GM12873 (cell line): ENCODE data around the gene BTBD16.

Experiments used
- TF ChIP-seq, protein P1 (sequence below): IDR thresholded peaks from 2 replicates; pipeline ENCODE4 v1.5.1; 2012; ENCODE audit warnings: low read depth, mild to moderate bottlenecking, moderate library complexity, low read length, control low read depth; ENCODE audit not compliant: insufficient read depth; ENCODE audit errors: missing control alignments

BTBD16 gene

DNA sequence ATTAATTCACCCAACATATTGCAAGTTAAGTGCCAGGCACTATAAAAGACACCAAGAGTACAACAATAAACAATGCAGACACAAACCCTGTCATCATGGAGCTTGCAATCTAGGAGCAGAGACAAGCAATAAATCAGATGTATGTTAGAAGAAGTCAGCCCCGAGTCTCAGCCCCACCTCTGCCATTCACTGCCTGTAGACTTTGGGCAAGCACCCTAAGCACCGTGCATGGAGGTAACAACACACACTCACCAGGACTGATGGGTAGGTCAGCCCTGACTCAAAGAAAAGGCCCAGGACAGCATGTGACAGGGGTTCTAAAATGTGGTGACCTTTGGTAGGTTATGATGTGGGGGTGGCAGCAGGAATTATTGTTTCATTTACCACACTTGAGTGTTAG lies 54.1 kb downstream of the BTBD16 start:
- TF ChIP-seq, protein P1, sequence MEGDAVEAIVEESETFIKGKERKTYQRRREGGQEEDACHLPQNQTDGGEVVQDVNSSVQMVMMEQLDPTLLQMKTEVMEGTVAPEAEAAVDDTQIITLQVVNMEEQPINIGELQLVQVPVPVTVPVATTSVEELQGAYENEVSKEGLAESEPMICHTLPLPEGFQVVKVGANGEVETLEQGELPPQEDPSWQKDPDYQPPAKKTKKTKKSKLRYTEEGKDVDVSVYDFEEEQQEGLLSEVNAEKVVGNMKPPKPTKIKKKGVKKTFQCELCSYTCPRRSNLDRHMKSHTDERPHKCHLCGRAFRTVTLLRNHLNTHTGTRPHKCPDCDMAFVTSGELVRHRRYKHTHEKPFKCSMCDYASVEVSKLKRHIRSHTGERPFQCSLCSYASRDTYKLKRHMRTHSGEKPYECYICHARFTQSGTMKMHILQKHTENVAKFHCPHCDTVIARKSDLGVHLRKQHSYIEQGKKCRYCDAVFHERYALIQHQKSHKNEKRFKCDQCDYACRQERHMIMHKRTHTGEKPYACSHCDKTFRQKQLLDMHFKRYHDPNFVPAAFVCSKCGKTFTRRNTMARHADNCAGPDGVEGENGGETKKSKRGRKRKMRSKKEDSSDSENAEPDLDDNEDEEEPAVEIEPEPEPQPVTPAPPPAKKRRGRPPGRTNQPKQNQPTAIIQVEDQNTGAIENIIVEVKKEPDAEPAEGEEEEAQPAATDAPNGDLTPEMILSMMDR = no peak

DNA sequence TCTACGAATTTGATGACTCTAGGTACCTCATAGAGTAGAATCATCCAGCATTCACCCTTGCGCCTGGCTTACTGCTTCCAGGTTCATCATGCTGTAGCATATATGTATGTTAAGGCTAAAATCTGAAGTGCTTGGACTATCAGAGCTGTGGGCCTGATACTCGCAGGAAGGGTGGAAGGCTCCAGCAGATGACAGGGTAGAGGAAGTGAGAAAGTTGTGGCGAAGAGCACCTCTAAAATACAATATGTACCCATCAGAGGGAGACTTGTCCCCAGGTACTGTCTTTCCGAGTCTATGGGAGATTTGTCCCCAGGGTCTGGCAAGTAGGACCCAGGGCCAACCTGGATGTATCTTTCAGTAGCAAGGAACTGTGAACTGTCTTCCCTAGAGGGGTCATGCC lies 55.3 kb downstream of the BTBD16 start:
- TF ChIP-seq, protein P1 = no peak

DNA sequence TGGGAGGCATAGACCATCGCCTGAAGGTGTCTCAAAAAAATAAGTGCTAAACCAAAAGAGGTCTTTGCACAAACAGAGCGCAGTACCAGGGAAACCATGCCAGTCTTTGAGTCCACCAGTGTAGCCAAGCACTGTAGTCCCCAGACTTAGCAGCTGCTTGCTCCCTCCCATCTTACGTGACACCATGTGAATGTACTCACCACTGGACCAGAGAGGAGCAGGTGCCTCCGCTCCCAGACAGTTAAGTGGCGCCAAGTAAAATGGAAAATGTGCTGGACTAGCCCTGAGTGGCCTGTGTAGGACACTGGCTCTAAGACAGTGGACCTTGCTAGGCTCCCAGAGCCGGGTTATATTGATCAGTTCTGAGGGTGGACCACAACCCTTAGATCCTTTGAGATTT lies 55.7 kb downstream of the BTBD16 start:
- TF ChIP-seq, protein P1 = no peak

DNA sequence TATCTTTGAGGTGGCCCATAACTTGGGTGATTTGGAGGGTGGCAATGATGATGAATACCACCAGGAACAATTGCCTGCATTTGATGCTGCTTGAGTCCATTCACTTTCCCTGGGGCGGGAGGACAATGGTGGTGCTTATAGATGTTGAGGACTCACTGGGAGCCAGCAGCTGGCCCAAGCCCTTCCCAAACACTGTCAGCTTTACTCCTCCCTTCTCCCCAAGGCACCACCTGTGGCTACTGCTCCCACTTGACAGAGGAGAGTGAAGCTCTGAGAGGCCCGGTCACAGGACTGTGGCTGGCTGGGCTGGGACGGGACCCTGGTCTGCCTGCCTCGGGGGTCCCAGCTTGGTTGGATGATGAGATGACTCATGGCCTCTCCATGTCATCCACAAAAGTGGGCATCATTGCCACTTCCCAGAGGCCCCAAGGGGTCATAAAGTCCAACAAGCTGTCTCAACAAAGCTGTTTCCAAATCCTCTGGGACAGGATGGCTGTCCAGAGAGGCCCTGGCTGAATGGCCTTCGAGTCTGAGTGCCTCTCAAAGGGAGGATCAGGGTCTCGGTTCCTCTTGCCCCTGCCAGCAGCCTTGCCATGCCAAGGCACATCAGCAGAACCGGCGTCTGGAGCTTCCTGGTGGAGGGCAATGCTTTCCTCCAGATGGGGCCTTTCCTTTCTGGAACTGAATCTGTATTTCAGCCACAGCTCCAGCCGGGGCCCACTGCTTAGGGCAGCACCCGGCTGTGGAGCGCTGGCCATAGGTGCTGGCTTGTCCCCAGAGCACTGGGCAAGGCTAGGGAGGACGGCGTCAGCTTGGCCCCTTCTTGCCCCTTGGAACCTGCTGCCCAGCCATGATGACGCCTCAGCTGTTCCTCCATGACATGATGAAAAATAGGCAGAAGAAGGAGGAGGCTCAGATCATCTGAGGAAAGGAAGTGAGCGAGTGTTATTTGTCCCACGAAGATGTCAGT lies 56.4 kb downstream of the BTBD16 start:
- TF ChIP-seq, protein P1 = no peak

DNA sequence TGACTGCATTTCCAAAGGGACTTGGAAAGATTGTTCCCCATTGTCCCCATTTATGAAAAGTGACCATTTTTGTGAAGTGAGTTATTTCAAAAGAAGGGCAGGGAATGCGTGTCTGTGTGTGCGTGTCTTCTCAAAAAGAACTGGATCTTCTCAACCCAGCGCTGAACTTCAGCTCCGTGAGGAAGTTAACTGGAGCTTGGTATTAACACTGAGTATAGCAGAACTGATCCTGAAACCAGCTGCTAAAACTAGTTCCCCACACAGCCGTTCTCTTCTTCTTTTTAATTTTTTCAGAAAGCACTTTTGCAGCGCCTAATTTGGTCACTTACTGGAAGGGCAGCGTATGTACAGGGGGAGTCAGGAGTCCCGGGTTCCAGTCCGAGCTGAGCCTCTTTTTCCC lies 57.6 kb downstream of the BTBD16 start:
- TF ChIP-seq, protein P1 = no peak

DNA sequence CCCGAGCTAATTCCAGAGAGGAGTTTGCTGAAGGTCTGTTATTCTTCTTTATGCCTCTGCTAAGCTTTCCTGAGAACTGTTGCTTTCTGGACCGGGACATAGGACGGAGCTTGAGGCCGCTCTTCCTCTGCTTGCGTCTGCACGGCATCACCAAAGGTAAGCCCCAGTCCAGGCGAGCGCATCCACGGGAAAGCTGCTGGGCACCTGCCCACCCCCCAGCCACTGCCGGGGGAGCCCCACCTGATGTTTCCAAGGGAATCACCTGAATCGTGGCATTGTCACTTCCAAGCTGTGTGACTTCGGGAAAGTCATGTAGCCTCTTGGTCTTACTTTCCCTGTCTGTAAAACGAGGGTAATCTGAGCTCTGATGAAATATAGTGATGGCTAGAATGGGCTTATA lies 58.3 kb downstream of the BTBD16 start:
- TF ChIP-seq, protein P1 = no peak

DNA sequence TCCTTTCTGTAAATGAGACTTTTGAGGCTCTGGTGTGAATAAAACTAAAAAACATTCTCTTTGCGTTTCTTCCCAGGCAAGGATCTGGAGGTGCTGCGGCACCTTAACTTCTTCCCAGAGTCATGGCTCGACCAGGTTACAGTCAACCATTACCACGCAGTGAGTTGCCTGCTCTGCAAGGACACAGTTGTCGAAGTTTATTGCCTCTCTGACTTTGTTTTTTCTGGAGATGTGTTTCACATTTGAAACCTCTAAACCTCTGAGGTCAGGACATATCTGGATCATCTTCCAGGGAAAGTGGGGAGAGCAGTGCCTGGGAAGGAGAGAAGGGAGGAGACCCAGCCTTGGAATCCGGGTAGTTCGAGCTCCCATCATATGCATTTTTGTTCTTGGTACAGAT lies 60.0 kb downstream of the BTBD16 start:
- TF ChIP-seq, protein P1 = no peak
